Cardiac fibroblast (primary cell): ENCODE results near the gene ESRRA.
A peak's percentile ranks its signal among the peaks of the same experiment; 100 is the strongest.

Experiments
- DNase-seq, 2 donors: peaks; one replicate each; pipeline versions ENCODE4 v3.0.0 to v3.0.0-alpha.2; 2010; ENCODE audit warnings: low read depth in 2 of 2
- H3K4me3 ChIP-seq, 2 donors: replicated peaks in 1 of 2; 1 replicate in 1 of 2; 2 replicates in 1 of 2; pipeline ENCODE4 v1.5.1; 2011; ENCODE audit warnings: low read depth in 2 of 2, low read length in 2 of 2, mild to moderate bottlenecking in 2 of 2, moderate library complexity in 1 of 2
- TF ChIP-seq, protein P1 (sequence below): IDR thresholded peaks from one replicate; pipeline ENCODE4 v1.5.1; 2011; ENCODE audit warnings: low read depth, mild to moderate bottlenecking, low read length, inconsistent platforms

ESRRA gene

GRCh38 chr11:64261556-64262080 is 43.7 kb upstream of the ESRRA start:
- TF ChIP-seq, protein P1, sequence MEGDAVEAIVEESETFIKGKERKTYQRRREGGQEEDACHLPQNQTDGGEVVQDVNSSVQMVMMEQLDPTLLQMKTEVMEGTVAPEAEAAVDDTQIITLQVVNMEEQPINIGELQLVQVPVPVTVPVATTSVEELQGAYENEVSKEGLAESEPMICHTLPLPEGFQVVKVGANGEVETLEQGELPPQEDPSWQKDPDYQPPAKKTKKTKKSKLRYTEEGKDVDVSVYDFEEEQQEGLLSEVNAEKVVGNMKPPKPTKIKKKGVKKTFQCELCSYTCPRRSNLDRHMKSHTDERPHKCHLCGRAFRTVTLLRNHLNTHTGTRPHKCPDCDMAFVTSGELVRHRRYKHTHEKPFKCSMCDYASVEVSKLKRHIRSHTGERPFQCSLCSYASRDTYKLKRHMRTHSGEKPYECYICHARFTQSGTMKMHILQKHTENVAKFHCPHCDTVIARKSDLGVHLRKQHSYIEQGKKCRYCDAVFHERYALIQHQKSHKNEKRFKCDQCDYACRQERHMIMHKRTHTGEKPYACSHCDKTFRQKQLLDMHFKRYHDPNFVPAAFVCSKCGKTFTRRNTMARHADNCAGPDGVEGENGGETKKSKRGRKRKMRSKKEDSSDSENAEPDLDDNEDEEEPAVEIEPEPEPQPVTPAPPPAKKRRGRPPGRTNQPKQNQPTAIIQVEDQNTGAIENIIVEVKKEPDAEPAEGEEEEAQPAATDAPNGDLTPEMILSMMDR = no peak
- DNase-seq = no peak
- H3K4me3 ChIP-seq = no peak overlapping the region

- DNase-seq = no peak
- no peak overlapping the region for H3K4me3 ChIP-seq
- TF ChIP-seq, protein P1 = no peak
Observed at GRCh38 chr11:64262271-64263002, 42.9 kb upstream of the ESRRA start.

GRCh38 chr11:64263021-64263946 is 42.0 kb upstream of the ESRRA start:
- no peak overlapping the region for H3K4me3 ChIP-seq
- DNase-seq = peak; percentile 61 to 69
- TF ChIP-seq, protein P1 = no peak

DNA sequence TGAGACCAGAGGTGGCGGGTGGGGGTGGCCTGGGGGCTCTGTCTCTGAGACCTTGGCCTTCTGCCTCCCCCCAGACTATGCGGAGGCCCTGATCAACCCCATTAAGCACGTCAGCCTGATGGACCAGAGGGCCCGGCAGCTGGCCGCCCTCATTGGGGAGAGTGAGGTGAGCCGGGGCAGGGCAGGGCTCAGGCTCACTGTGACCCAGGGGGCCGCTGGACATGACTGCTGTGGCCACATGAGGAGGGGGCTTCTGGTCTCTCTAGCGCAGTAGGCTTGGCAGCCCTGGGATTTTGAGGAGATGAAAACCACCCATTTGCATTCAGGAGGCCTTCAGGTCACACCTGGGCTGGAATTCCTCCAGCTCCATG is 41.4 kb upstream of the ESRRA start:
- TF ChIP-seq, protein P1 = no peak
- DNase-seq = no peak
- H3K4me3 ChIP-seq = no peak overlapping the region

DNA sequence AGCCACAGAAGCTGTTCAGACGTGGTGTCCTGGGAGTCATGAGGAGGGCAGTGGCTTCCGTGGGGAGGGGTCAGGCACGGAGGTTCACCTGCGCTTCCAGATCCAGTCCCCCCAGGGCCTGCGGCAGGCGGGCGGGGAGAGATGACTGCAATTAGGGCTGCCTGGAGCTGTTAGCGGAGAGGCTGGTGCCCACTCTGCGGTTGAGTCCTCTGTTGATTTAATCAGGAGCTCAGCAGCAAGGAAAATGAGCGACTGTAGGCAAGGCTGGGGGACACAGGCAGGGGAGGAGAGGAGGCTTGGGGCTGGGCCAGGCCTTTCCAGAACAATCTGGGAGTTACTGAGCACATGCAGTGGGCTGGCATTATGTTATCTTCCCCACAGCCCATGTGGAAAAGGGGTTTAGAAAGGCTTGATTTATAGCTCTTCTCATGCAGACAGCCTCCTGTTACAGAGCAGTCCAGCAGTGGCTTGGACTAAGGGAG is 40.9 kb upstream of the ESRRA start:
- H3K4me3 ChIP-seq = no peak overlapping the region
- DNase-seq = no peak
- TF ChIP-seq, protein P1 = no peak

DNA sequence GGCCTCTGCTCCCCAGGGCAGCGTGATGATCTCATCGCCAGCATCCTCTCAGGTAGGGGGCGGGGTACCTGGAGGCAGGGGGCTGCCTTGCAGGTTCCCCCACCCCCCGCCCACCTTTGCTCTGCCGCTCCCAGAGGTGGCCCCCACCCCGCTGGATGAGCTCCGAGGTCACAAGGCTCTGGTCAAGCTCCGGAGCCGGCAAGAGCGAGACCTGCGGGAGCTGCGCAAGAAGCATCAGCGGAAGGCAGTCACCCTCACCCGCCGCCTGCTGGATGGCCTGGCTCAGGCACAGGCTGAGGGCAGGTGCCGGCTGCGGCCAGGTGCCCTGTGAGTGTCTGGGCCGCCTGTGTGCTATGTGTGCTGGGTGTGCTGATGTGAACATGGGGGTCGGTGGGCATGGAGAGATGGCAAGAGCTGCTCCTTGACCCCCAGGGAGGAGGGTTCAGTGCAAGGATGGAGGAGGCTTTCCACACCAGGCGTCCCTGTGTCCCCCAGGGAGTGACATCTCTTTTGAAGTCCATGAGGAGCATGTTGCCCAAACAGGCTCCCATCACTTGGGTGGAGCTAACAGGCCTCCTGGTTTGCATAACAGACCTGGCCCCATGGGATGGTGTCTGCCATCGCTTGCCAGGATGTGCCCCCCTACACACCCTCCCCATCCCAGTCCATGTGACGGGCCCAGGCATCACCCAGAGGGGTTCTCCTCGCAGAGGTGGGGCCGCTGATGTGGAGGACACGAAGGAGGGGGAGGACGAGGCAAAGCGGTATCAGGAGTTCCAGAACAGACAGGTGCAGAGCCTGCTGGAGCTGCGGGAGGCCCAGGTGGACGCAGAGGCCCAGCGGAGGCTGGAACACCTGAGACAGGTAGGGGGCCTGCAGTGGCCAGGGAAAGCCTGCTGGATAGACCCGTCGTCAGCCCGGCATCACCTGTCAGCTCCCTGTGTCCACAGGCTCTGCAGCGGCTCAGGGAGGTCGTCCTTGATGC is 39.9 kb upstream of the ESRRA start:
- no peak for DNase-seq
- TF ChIP-seq, protein P1 = no peak
- no peak overlapping the region for H3K4me3 ChIP-seq
